ENCODE measurements around the gene CCDC102A.

The CCDC102A gene

GRCh38 chr16:57535680-57536305, 578 bp downstream of the CCDC102A start:
- peak; percentile 61 to 82 for DNase-seq

DNA sequence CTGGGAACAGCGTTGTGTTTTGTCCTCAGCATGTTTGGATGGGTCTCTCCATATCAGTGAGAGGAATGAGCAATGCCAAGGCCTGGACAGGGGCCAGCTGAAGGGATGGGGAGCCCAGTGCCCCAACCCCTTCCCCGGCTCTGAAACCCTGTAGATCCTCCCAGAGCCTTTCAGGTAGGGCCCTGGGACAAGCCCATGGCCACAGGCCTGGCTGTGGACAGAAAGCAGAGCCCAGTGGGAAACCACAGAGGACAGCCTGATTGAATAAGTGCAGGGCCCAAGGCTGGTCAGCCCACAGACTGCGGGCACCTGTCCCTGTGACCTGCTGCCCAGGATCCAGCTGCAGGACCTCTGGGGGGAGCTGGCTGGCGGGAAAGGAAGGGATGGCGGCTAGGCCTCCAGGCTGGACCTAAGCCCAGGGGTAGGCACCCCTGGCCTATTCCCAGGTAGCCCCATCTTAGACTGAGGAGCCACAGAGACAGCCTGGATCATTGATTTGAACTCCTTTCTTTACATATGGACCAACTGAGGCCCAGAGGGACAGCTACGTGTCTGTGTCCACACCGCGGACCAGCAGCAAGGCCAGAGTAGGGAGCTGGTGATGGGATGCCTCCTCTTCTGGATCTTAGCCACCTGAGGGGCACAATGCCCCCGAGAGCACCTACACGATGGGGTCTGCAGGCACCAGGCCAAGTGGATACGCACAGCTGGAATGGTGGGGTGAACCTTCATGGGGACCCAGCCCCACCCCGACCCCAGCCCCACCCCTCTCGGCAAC, 1.3 kb downstream of the CCDC102A start:
- DNase-seq = no peak

- no peak for DNase-seq
These were observed 2.0 kb downstream of the CCDC102A start for GRCh38 chr16:57534337-57534880.

DNA sequence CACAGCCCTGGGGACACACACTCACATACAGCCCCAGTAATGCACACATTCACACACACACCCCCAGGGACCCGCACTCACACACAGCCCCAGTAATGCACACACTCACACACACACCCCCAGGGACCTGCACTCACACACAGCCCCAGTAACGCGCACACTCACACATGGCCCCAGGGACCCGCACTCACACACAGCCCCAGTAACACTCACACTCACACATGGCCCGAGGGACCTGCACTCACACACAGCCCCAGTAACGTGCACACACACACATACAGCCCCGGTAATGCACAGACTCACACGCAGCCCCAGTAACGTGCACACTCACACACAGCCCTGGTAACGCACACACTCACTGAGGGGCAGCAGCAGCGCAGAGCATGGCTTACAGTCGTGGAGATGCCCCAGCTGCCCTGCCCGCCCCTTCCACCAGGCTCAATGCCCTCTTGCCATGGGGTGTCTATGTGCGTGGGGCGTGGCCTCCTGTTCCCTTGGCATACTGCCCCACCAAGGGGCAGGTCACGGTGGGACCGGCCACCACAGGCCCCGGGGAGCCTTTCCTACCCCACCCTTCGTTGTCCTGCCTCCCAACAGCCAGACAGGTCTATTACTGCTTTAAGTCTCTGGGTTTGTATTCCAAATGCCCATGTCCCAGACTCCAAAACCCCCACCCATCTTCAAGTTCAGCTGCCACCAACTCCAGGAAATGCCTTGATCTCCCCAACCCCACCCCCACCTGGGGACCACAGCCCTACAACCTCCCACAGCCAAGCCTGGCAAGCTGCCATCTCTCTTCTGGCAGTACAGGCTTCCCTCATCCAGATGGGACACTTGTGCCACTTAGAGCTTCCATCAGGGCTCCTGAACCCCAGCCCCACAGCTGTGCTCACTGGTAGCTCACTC, 2.7 kb downstream of the CCDC102A start:
- DNase-seq = no peak

- DNase-seq = no peak
These were observed 4.1 kb downstream of the CCDC102A start for GRCh38 chr16:57532266-57532625.

- DNase-seq = no peak
These were observed 4.6 kb downstream of the CCDC102A start for GRCh38 chr16:57531635-57532265.

DNA sequence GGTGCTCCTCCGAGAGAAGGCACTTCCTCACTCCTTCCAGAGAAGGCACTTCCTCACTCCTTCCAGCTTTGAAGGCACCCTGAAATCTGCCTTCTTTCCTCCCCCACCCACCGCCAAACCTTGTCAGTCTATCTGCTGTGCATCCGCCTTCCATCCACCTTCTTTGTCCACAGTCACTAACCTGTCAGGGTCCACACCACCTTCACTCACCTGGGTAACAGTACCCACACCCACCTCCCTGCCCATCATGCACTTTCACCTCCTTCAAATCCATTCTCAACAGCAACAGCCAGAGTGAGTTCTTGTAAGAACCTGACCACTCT, 5.2 kb downstream of the CCDC102A start:
- no peak for DNase-seq

GRCh38 chr16:57530522-57531252, 5.7 kb downstream of the CCDC102A start:
- no peak for DNase-seq

DNA sequence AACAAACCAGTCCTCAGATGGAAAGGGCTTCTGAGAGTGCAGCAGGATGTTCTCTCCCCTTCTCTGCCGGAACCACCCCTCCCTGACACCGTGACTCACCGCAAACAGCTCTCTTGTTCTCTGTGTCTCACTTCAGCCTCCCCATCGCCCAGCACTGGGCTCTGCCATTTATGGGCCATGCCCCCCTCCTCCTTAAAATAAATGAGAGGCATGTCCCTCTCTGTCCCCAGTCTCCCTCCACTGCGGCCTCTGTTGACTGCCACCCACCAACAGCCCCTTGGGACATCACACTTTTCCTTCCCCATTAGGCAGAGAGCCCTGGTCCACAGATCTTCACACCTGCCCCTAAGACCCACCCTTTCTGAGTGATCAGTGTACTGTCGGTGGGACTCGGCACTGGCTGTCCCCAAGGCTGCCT, 6.3 kb downstream of the CCDC102A start:
- peak; percentile 38 to 45 for DNase-seq

- no peak for DNase-seq
These were observed 6.8 kb downstream of the CCDC102A start for GRCh38 chr16:57529391-57530103.

DNA sequence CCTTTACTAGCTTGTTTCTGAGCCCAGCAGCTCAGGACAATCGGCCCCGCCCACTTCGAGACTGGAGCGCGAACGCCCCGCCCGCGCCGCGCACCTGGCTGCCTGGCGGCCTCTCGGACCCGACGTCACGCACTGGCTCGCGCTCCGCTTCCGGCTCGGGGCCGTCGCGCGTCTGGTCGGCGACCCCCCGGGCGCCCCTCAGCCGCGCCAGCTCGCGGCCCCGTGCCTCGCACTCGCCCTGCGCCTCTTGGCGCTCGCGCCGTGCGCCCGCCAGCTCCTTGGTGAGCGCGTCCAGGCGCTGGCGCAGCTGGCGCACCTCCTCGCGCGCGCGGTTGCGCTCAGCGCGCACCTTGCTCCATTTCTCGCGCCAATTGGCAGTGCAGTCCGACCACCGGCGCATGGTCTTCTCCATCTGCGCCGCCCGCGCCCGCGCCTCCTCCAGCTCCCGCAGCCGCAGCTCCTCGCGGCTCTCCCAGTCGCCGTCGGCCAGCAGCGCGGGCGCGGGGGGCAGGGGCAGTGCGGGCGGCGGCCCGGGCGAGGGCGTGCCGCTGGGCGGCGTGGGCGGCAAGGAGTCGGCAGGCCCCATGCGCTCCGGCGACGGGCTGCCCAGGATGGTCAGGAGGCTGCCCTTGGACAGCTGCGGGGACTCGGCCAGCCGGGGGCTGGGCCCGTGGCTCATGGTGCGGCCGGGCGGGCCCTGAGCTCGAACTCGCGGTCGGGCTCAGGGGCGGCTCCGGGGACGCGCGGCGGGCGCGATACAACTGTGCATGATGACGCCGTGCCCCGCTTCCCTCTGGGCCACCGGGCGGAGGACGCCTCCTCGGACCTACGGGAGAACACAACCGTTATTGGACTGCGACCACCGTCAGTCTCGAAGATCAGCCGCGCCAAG, 7.6 kb downstream of the CCDC102A start:
- DNase-seq = no peak

GRCh38 chr16:57527610-57528360, 8.6 kb downstream of the CCDC102A start:
- no peak for DNase-seq

GRCh38 chr16:57527027-57527426, 9.3 kb downstream of the CCDC102A start:
- no peak for DNase-seq

DNA sequence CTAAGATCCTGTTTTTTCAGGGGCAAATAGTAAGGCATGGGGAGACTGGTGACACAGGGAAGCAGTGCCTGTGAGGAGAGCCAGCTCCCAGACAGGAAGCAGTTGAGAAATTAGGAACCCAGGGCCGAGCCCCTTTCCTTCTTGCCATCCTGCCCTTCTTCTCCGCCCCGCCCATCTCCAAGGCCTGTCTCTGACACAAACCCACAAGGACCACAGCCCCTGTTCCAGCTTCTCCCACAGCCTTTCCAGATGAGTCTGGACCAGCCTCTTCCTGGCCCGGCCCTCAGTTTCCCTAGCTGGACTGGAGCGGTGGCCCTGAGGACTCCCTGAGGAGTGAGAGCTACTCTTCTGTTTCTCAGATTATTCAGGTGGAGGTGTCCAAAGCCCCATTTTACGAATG, 9.9 kb downstream of the CCDC102A start:
- DNase-seq = no peak

GRCh38 chr16:57525761-57526160, 10.6 kb downstream of the CCDC102A start:
- DNase-seq = no peak

DNA sequence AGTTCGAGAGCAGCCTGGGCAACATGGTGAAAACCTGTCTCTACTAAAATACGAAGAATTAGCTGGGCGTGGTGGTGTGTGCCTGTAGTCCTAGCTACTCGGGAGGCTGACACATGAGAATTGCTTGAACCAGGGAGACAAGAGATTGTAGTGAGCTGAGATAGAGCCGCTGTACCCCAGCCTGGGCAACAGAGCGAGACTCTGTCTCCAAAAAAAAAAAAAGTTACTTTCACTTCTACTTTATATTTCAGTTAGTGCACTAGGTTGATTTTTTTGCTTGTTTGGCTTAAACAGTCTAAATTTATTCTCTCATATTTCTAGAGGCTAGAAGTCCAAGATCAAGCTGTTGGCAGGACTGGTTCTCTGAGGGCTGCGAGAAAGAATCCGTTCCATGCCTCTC, 13.4 kb downstream of the CCDC102A start:
- DNase-seq = no peak

GRCh38 chr16:57519796-57520360, 16.5 kb downstream of the CCDC102A start:
- peak; percentile 46 to 64 for DNase-seq

DNA sequence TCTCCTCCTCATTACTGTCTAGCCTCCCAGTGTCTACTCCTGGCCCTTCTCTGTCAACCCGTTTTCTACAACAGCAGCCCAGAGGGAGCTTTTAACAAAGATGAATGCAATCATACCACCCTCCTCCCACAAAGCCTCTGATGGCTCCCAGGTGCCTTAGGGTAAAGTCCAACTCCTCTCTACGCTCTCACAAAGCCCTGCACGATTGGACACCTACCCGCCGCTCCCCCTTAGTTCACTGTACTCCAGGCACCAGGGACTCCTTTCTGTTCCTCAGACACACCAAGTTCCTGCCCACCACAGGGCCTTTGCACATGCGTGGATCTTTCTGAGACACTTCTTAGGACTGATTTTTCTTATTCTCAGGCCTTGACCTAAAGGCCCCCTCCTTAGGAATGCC, 17.4 kb downstream of the CCDC102A start:
- no peak for DNase-seq

GRCh38 chr16:57518520-57518919, 17.9 kb downstream of the CCDC102A start:
- DNase-seq = no peak
